Glomerular visceral epithelial cell (primary cell): ENCODE measurements around the gene XAB2.

ENCODE experiments used
- DNase-seq: peaks from one replicate; pipeline ENCODE4 v3.0.0-alpha.2; 2016; ENCODE audit errors: extremely low spot score

The XAB2 gene

DNA sequence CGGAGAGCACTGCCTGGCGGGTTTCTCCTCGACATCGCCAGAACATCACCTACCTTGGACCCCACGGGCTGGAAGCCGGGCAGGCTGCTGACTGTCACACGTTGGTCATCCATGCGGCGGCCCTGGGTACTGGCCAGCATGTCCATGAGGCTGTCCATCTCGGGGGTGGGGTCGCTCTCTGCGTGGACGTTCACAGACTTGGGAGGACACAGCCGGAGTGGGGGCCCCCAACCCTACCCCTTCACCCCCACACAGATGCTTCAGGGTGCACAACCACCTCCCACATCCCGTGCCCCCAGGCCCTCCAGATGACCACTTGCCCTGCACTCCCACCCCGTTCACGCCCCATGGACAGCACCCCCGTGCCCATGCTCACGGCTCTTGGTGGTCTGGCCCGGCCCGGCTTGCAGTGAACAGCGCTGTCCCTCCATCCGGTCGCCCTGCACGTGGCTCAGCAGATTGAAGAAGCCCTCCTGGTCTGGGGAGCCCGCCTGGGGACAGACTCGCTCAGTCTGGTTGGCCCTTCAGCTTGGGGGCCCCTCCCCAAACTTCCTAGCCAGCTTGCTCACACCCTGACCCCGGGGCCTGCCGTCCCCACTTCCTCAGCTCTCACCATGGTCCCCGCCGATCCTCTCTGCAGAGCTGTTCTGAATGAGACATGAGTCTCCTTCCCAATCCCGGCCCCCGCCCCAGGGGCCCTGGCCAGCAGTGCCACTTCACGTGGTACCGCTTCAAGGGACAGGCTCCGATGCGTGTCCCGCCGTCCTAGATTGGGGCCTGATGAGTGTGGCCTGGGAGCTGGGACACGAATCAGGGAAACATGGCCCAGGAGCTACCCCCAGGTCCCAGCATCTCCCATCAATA is 3.2 kb upstream of the XAB2 start:
- DNase-seq, result no peak

GRCh38 chr19:7631577-7631976 is 2.2 kb upstream of the XAB2 start:
- DNase-seq, result no peak

GRCh38 chr19:7628589-7629311 is 595 bp downstream of the XAB2 start:
- DNase-seq, result no peak

GRCh38 chr19:7627166-7627565 is 2.2 kb downstream of the XAB2 start:
- no peak for DNase-seq

DNA sequence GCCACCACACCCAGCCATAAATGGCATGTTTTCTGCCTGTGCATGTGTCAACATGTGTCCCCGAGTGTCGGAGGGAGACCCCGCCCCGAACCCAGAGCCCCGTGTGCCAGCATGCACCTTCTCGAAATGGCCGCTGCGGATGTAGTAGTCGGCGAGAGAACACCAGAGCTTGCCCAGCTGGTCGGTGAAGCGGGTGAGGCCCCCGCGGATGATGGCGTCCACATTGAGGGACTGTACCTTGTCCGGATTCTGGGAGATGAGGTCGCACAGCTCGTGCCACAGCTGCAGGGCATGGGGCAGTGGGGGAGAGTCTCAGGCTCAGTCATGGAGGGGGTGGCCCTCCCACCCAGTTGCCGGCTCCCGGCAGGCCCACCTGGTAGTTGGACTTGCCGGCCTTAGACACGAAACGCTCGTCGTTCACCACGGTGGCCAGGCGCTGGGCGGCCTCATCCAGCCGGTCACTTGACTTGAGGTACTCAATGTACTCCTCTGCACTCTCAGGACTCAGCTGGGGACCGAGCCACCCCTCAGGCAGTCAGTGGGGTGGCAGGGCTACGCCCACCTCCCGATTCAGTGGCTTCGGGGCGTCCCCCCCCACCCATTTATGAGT is 3.5 kb downstream of the XAB2 start:
- DNase-seq, result no peak

GRCh38 chr19:7624810-7625209 is 4.5 kb downstream of the XAB2 start:
- no peak for DNase-seq

DNA sequence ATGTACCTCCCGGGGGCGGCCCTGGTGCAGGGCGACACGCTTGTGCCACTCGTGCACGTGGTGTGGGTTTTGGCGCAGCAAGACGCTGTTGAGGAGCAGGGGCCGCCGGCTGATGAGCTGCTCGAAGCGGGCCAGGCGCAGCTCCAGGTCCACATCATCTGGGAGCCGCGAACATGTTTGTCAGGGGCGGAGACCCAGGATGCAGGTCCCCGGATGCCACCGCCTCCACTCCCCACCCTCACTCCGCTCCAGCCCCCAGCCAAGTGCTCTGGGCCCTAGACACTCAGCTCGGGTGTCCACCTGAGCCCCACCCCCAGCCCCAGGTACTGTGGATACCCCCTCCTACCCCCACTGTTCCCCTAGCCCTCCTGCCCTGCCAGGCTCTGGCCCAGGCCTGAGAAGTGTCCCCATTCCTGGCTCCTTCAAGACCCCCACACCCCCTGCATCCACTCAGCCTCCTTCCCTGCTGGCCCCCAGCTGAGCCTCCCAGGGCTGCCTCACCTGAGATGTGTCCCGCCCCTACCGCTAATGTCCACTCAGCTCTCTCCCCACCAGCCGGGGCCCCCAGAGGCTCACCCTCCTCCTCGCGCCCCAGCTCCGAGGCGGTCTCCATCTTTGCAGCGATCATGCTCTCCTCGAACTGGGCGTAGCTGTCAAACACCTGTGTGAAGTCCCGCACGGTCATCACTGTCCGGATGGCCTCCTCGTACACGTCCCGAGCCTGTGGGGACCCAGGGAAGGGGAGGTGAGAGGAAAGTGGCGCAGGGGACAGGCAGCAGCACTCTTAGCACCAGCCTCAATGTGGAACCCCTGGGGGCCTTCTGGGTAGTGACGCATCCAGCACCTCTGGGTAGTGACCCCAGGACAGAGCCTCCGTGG is 5.4 kb downstream of the XAB2 start:
- DNase-seq, result no peak

DNA sequence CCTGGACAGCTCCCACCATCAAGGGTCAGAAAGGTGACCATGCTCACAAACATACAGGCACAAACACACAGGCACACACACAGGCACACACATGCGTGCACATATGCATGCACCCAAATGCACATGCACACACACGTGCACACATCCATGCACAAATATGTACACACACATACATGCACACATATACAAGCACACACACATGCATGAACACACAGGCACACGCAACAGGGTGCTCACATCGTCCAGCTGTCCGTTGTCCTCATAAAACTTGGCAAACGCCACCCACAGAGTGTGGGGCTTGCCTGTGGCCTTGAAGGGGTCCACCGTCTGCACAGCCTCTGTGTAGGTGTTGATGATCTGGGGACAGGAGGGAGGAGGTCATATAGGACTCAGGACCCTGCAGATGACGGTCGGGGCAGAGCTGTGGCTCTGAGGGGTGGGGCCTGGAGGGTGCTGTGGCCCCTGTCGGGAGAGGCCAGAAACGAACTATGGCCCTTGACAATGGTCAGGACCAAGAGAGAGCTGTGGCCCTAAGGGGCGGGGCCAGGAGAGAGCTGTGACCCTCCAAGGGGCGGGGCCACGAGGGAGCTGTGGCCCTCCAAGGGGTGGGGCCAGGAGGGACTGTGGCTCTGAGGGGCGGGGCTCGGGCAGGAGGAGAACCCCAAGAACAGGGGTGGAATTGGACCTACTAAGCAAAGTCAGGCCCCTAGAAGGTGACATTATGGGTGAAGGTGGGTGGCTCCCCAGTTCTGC is 6.2 kb downstream of the XAB2 start:
- DNase-seq, result no peak

GRCh38 chr19:7620442-7621412 is 8.6 kb downstream of the XAB2 start:
- DNase-seq, result no peak

DNA sequence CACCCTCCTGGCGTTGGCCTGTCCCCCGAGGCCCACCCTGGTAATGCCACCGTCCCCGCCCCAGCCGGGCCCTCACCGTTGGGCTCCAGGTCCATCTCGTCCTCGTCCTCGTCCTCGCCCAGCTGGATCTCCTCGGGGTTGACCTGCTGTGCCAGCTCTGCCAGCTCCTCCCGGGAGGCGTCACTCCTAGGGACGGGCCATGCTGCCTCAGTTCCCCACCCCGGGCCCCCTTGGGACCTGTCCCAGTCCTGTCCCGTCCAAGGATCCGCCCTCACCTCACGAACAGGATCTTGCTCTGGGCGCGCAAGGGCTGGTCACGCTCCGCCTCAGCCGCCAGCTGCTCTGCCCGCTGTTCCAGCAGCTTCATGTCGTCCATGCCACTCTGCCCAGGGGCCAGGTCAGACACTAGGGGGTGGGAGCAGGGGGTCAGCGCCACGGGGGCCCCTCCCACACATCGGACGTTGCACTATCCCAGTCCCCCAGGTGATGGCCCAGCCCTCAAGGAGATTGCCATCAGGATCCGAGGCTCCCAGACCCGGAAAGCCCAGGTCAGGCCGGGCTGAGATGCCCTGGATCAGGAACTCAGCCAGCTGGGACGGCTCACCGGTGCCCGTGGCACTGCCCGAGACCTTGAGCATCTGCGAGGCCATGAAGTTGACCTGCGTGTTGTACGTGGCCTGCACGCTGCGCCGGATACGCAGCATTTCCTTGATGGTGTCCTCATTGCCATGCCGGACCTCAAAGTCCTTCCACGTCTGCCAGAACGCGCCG is 9.5 kb downstream of the XAB2 start:
- DNase-seq, result no peak

DNA sequence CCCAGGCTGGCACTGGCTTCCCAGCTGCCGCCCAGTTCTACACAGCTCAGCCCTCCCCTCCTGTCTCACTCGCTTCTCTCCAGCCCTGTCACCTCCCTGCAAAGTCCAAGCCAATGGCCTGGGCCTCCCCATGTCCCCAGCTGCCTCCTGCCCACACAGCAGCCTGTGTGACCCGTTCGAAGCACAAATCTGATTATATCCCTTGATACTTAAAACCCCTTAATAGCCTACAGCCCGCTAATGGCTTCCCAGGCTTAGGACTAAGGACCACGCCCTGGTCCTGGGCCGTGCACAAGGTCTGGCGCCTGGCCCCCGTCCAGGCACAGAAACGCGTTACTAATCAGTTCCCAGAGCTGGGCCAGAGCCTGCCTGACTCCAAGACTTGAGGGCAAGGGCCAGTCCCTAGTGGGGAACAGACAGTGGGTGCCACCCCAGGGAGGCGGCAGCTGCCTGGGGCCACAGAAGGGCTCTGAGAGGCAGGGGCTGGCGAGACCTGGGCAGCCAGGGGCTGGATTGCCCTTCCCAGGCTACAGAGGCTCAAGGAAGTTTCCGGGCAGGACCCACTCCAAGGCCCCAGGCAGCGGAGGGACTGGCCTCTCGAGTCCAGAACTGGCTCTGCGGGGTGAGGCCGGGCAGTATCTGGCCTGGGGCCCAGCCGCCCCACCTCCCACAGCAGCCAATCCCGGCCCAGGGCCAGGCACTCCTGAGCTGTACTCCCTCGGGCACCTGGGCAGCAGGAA is 10.4 kb downstream of the XAB2 start:
- no peak for DNase-seq

GRCh38 chr19:7618348-7618747 is 11.0 kb downstream of the XAB2 start:
- no peak for DNase-seq

GRCh38 chr19:7617735-7618134 is 11.6 kb downstream of the XAB2 start:
- no peak for DNase-seq

DNA sequence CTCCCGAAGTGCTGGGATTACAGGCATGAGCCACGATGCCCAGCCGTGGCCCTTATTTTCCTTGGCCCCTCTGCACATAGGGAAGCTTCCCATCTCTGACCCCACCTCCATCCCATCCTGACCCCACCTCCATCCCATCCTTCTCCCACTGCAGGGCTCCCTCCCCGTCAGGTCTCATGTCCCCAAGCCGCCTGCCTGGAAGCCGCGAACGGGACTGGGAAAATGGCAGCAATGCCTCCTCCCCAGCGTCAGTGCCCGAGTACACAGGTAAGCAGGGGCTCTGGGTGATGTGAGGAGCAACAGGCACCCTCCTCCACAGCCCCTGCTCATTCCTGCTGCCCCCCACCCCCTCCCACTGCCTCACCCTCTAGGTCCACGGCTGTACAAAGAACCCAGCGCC is 12.2 kb downstream of the XAB2 start:
- DNase-seq, result no peak

DNA sequence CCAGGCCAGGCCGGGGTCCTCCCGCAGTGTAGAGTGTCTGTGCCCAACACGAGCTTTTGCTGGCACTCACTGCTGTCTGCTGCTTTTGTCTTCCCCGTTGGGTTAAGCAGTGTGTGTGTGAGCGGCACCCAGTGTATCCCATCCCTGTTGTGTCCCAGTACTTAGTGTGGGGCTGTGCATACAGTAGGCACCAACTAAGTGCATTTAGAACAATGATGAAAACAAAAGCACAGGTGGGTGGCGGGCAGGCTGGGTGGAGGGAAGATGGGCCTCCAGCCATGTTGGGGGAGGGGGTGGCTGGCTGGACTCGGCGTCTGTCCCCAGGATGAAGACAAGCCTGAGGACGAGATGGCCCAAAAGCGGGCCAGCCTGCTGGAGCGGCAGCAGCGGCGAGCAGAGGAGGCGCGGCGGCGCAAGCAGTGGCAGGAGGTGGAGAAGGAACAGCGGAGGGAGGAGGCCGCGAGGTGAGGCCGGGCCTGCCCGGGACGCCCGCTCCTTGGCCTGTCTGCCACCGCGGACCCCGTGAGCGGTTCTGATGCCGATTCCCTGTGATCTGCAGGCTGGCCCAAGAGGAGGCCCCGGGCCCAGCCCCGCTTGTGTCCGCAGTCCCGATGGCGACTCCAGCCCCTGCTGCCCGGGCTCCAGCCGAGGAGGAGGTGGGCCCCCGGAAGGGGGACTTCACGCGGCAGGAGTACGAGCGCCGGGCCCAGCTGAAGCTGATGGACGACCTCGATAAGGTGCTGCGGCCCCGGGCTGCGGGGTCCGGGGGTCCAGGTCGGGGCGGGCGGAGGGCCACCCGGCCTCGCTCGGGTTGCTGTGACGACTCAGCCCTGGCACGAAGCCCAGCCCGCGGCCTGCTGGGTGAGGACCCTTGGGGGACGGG is 14.2 kb downstream of the XAB2 start:
- no peak for DNase-seq

DNA sequence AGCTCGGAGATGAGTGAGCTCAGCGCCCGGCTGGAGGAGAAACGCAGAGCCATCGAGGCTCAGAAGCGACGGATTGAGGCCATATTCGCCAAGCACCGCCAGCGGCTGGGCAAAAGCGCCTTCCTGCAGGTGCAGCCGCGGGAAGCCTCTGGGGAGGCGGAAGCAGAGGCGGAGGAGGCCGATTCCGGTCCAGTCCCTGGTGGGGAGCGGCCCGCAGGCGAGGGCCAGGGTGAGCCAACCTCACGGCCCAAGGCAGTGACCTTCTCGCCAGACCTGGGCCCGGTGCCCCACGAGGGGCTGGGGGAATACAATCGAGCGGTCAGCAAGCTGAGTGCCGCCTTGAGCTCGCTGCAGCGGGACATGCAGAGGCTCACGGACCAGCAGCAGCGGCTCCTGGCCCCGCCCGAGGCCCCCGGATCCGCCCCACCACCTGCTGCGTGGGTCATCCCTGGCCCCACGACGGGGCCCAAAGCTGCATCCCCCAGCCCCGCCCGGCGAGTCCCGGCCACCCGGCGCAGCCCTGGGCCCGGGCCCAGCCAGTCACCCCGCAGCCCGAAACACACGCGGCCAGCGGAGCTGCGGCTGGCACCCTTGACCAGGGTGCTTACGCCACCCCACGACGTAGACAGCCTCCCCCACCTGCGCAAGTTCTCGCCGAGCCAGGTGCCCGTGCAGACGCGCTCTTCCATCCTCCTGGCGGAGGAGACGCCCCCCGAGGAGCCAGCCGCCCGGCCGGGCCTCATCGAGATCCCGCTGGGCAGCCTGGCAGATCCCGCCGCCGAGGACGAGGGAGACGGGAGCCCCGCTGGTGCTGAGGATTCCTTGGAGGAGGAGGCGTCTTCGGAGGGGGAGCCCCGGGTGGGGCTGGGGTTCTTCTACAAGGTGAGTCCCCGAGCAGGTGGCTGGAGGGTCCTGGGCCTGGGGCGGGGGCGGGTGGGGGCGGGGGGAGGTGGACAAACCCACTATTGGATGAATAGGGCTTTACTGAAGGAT is 16.8 kb downstream of the XAB2 start:
- DNase-seq, result no peak
